H9 (cell line): Measurements from ENCODE around the gene TRPM3. TPM values are rescaled to one million over a fixed set of nuclear protein-coding genes. Genes with fewer than 3 reads are reported as not detected.

Experiments
- DNase-seq: peaks from one replicate; pipeline ENCODE4 v3.0.0-alpha.2; 2017
- H2AFZ ChIP-seq: one replicate; pipeline ENCODE4 v1.6.1; 2013; ENCODE audit warnings: mild to moderate bottlenecking, low read length, control low read depth, moderate library complexity
- H2AK5ac ChIP-seq: 2 replicates; pipeline ENCODE4 v1.6.1; 2013; ENCODE audit warnings: low read length, control low read depth, mixed read lengths; ENCODE audit not compliant: insufficient read length
- H2BK120ac ChIP-seq: one replicate; pipeline ENCODE4 v1.6.1; 2013; ENCODE audit warnings: low read depth, mild to moderate bottlenecking, low read length, control low read depth, inconsistent platforms; ENCODE audit not compliant: poor library complexity, severe bottlenecking
- H2BK12ac ChIP-seq: 2 replicates; pipeline ENCODE4 v1.6.1; 2013; ENCODE audit warnings: low read length, control low read depth, mixed read lengths, low read depth; ENCODE audit not compliant: insufficient read length
- H2BK15ac ChIP-seq: 2 replicates; pipeline ENCODE4 v1.6.1; 2013; ENCODE audit warnings: low read depth, low read length, control low read depth
- H2BK20ac ChIP-seq: one replicate; pipeline ENCODE4 v1.6.1; 2013; ENCODE audit warnings: low read depth, mild to moderate bottlenecking, low read length, control low read depth, inconsistent platforms; ENCODE audit not compliant: poor library complexity, severe bottlenecking
- H2BK5ac ChIP-seq: 2 replicates; pipeline ENCODE4 v1.6.1; 2013; ENCODE audit warnings: low read length, control low read depth, mixed read lengths; ENCODE audit not compliant: insufficient read length
- H3K14ac ChIP-seq: 2 replicates; pipeline ENCODE4 v1.6.1; 2013; ENCODE audit warnings: low read length, control low read depth; ENCODE audit not compliant: insufficient read depth
- H3K18ac ChIP-seq: 2 replicates; pipeline ENCODE4 v1.6.1; 2013; ENCODE audit warnings: low read depth, mild to moderate bottlenecking, mixed read lengths, low read length, control low read depth; ENCODE audit not compliant: insufficient read length
- H3K23ac ChIP-seq: 2 replicates; pipeline ENCODE4 v1.6.1; 2013; ENCODE audit warnings: low read length, control low read depth, mixed read lengths, low read depth; ENCODE audit not compliant: insufficient read length
- H3K23me2 ChIP-seq: 2 replicates; pipeline ENCODE4 v1.6.1; 2013; ENCODE audit warnings: low read depth, mild to moderate bottlenecking, mixed read lengths, low read length, control low read depth; ENCODE audit not compliant: insufficient read length, poor library complexity, severe bottlenecking
- H3K27ac ChIP-seq: 2 replicates; pipeline ENCODE4 v1.5.1; 2013; ENCODE audit warnings: low read length, control low read depth, mixed read lengths, low read depth; ENCODE audit not compliant: insufficient read length
- H3K27me3 ChIP-seq: 2 replicates; pipeline ENCODE4 v1.6.1; 2013; ENCODE audit warnings: low read length, control low read depth, inconsistent platforms; ENCODE audit not compliant: insufficient read depth
- H3K4ac ChIP-seq: 2 replicates; pipeline ENCODE4 v1.6.1; 2013; ENCODE audit warnings: low read depth, mild to moderate bottlenecking, control low read depth, inconsistent platforms, low read length, moderate library complexity
- H3K4me1 ChIP-seq: 2 replicates; pipeline ENCODE4 v1.6.1; 2013; ENCODE audit warnings: low read length, control low read depth, inconsistent platforms; ENCODE audit not compliant: insufficient read depth
- H3K4me2 ChIP-seq: 2 replicates; pipeline ENCODE4 v1.6.1; 2013; ENCODE audit warnings: low read length, control low read depth, mixed read lengths; ENCODE audit not compliant: insufficient read length, insufficient read depth
- H3K56ac ChIP-seq: 2 replicates; pipeline ENCODE4 v1.6.1; 2013; ENCODE audit warnings: low read depth, mild to moderate bottlenecking, mixed read lengths, low read length, control low read depth; ENCODE audit not compliant: insufficient read length
- H3K79me1 ChIP-seq: 2 replicates; pipeline ENCODE4 v1.6.1; 2013; ENCODE audit warnings: low read depth, mild to moderate bottlenecking, moderate library complexity, low read length, control low read depth, inconsistent platforms; ENCODE audit not compliant: insufficient read depth, poor library complexity, severe bottlenecking
- H3K79me2 ChIP-seq: 2 replicates; pipeline ENCODE4 v1.6.1; 2013; ENCODE audit warnings: low read length, control low read depth, inconsistent platforms; ENCODE audit not compliant: insufficient read depth
- H3K9ac ChIP-seq: 2 replicates; pipeline ENCODE4 v1.6.1; 2013; ENCODE audit warnings: low read length, control low read depth, mixed read lengths; ENCODE audit not compliant: insufficient read length; ENCODE audit errors: extremely low read depth
- H3K9me3 ChIP-seq: one replicate; pipeline ENCODE4 v1.6.1; 2013; ENCODE audit warnings: low read depth, low read length, inconsistent platforms; ENCODE audit not compliant: control insufficient read depth
- H3T11ph ChIP-seq: one replicate; pipeline ENCODE4 v1.6.1; 2013; ENCODE audit warnings: mild to moderate bottlenecking, low read length, control low read depth, inconsistent platforms
- H4K20me1 ChIP-seq: one replicate; pipeline ENCODE4 v1.6.1; 2013; ENCODE audit not compliant: control insufficient read depth, insufficient read length, insufficient read depth
- H4K5ac ChIP-seq: 2 replicates; pipeline ENCODE4 v1.6.1; 2013; ENCODE audit warnings: low read depth, mild to moderate bottlenecking, mixed read lengths, low read length, control low read depth; ENCODE audit not compliant: insufficient read length
- H4K8ac ChIP-seq: replicated peaks from 2 replicates; pipeline ENCODE4 v1.6.1; 2013; ENCODE audit warnings: low read length, control low read depth, mixed read lengths, low read depth; ENCODE audit not compliant: insufficient read length
- H4K91ac ChIP-seq: 2 replicates; pipeline ENCODE4 v1.6.1; 2013; ENCODE audit warnings: low read depth, mild to moderate bottlenecking, moderate library complexity, mixed read lengths, low read length, control low read depth; ENCODE audit not compliant: insufficient read length
- H3K27ac Mint-ChIP-seq, 3 experiments: 2 replicates in 2 of 3; 3 replicates in 1 of 3; pipeline ENCODE4 v1.8.0; 2020 to 2021; ENCODE audit warnings: mixed read lengths in 3 of 3, mild to moderate bottlenecking in 1 of 3, moderate library complexity in 1 of 3
- H3K27me3 Mint-ChIP-seq: 2 replicates; pipeline ENCODE4 v1.8.0; 2021; ENCODE audit warnings: low read depth, mild to moderate bottlenecking, moderate library complexity, mixed read lengths
- H3K36me3 Mint-ChIP-seq, 3 experiments: 2 replicates in 2 of 3; 3 replicates in 1 of 3; pipeline ENCODE4 v1.8.0; 2020 to 2021; ENCODE audit warnings: low read depth in 3 of 3, mixed read lengths in 3 of 3; ENCODE audit not compliant: insufficient read depth in 1 of 3
- H3K4me1 Mint-ChIP-seq, 2 experiments: 2 replicates each; pipeline ENCODE4 v1.8.0; 2020; ENCODE audit warnings: mixed read lengths in 2 of 2
- H3K4me3 Mint-ChIP-seq, 2 experiments: 2 replicates in 1 of 2; 3 replicates in 1 of 2; pipeline ENCODE4 v1.8.0; 2020 to 2021; ENCODE audit warnings: mild to moderate bottlenecking in 2 of 2, mixed read lengths in 2 of 2, moderate library complexity in 1 of 2
- H3K9me3 Mint-ChIP-seq, 2 experiments: 2 replicates in 1 of 2; 3 replicates in 1 of 2; pipeline ENCODE4 v1.8.0; 2020; ENCODE audit warnings: mild to moderate bottlenecking in 2 of 2, mixed read lengths in 2 of 2, moderate library complexity in 1 of 2
- CTCF ChIP-seq: fragments of 200-600 bp; sonication (generic); conservative IDR thresholded peaks from 3 replicates; pipeline ENCODE4 v1.8.0; 2021; ENCODE audit warnings: antibody characterized with exemption, mild to moderate bottlenecking
- WGBS: extraction: QIAGEN DNeasy Blood & Tissue Kit; methylation state at CpG from one replicate; pipeline ENCODE4 v1.1.7; 2013; ENCODE audit warnings: missing lambda C conversion rate, low lambda C conversion rate, mixed read lengths; ENCODE audit not compliant: insufficient read length; ENCODE audit errors: extremely low coverage; 5-methylcytosine and 5-hydroxymethylcytosine counted together
- total RNA-seq: library from RNA; stranded (reverse); gene quantifications from 2 replicates; pipeline ENCODE4 v1.2.1, GENCODE V29; 2021

TRPM3 gene
- total RNA-seq, 1 experiment from 2014 or later = 10.3 TPM

DNA sequence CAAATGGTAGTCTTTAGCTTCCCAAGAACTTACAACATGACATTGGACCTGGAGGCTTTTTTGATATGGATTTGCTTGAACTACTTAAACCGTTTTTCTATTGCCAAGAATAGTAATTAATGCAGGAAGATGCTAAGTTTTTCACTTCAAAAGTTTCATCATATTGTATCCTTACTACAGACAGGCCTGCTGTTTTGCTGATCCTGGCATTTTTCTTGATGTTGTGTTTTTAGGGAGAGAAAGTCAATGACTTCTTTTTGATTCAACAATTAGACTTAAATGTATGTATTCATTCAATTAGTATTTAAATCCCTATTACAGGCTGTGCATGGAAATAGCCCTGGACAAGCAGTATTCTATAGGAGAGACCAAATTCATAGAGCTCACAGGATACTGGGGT lies 172.7 kb downstream of the TRPM3 start:
- no peak overlapping the region for H3K18ac ChIP-seq
- no peaks in the 10 kb centered on the region for H3K79me1 ChIP-seq
- H3K23ac ChIP-seq = no peak overlapping the region
- no peak overlapping the region for H2AFZ ChIP-seq
- no CpG with 5 or more reads among the region's 1 CpG for WGBS
- H3K4me3 Mint-ChIP-seq = no peak overlapping the region
- H3K23me2 ChIP-seq = no peaks in the 10 kb centered on the region
- no peaks in the 10 kb centered on the region for H3K36me3 Mint-ChIP-seq
- no peak overlapping the region for H3K27ac ChIP-seq
- H2BK15ac ChIP-seq = no peak overlapping the region
- H3K27ac Mint-ChIP-seq = no peak overlapping the region
- H3K4me1 ChIP-seq = no peaks in the 10 kb centered on the region
- no peak overlapping the region for H3K14ac ChIP-seq
- H3K9ac ChIP-seq = no peak overlapping the region
- no peak for DNase-seq
- H3K4me2 ChIP-seq = no peak overlapping the region
- H3K4me1 Mint-ChIP-seq = peaks cover 21 to 28% of the 10 kb centered on the region in 2 experiments
- H3K4ac ChIP-seq = no peak overlapping the region
- no peak overlapping the region for H2BK5ac ChIP-seq
- no peak overlapping the region for H4K5ac ChIP-seq
- H3T11ph ChIP-seq = no peak overlapping the region
- H3K79me2 ChIP-seq = no peaks in the 10 kb centered on the region
- H3K9me3 ChIP-seq = no peaks in the 10 kb centered on the region
- H3K27me3 ChIP-seq = no peaks in the 10 kb centered on the region
- H4K20me1 ChIP-seq = no peaks in the 10 kb centered on the region
- no peaks in the 10 kb centered on the region for H3K27me3 Mint-ChIP-seq
- no peaks in the 10 kb centered on the region for H3K9me3 Mint-ChIP-seq
- H2BK120ac ChIP-seq = no peak overlapping the region
- no peak overlapping the region for H4K91ac ChIP-seq
- no peak overlapping the region for H2BK12ac ChIP-seq
- no peak for TF ChIP-seq CTCF
- H4K8ac ChIP-seq = no peak overlapping the region
- no peak overlapping the region for H2BK20ac ChIP-seq
- H3K56ac ChIP-seq = no peak overlapping the region
- no peak overlapping the region for H2AK5ac ChIP-seq
